SK-N-SH treated with all-trans-retinoic acid at 6 μM for 48 hours (cell line): ENCODE results near the gene NDUFB10.

ENCODE experiments used
- ATAC-seq: fragments of 200-7000 bp; cut with Tn5 transposase; 3 replicates; pipeline ENCODE4 v1.9.1; 2020; ENCODE audit warnings: mild to moderate bottlenecking, moderate library complexity
- ARNTL ChIP-seq: fragments of 450-650 bp; formaldehyde crosslinking; IDR thresholded peaks from 2 replicates; pipeline ENCODE4 v1.5.0; 2020; ENCODE audit warnings: low read depth, mild to moderate bottlenecking, moderate library complexity, borderline replicate concordance
- BACH2 ChIP-seq: fragments of 250-450 bp; sonication (Bioruptor Pico); IDR thresholded peaks from 2 replicates; pipeline ENCODE4 v1.9.0; 2021; ENCODE audit warnings: mild to moderate bottlenecking, borderline replicate concordance
- CSDC2 ChIP-seq: fragments of 250-450 bp; sonication (Bioruptor Pico); IDR thresholded peaks from 2 replicates; pipeline ENCODE4 v1.5.0; 2020; ENCODE audit warnings: mild to moderate bottlenecking, moderate library complexity
- ESRRG ChIP-seq: fragments of 250-450 bp; sonication (Bioruptor Pico); IDR thresholded peaks from 2 replicates; pipeline ENCODE4 v1.6.1; 2021; ENCODE audit warnings: mild to moderate bottlenecking
- GLIS3 ChIP-seq: fragments of 250-450 bp; sonication (Bioruptor Pico); IDR thresholded peaks from 2 replicates; pipeline ENCODE4 v1.5.0; 2020; ENCODE audit warnings: mild to moderate bottlenecking, moderate library complexity
- ISL1 ChIP-seq: fragments of 250-450 bp; sonication (Bioruptor Pico); IDR thresholded peaks from 2 replicates; pipeline ENCODE4 v2.1.2; 2022; ENCODE audit warnings: mild to moderate bottlenecking, moderate library complexity
- OSR1 ChIP-seq: fragments of 250-450 bp; sonication (Bioruptor Pico); IDR thresholded peaks from 2 replicates; pipeline ENCODE4 v1.8.0; 2022; ENCODE audit warnings: moderate library complexity, mild to moderate bottlenecking, inconsistent platforms
- RARB ChIP-seq: fragments of 250-450 bp; sonication (Bioruptor Pico); IDR thresholded peaks from 2 replicates; pipeline ENCODE4 v1.8.0; 2021; ENCODE audit warnings: mild to moderate bottlenecking, moderate library complexity
- SNAI2 ChIP-seq: fragments of 250-450 bp; sonication (Bioruptor Pico); IDR thresholded peaks from 2 replicates; pipeline ENCODE4 v1.5.0; 2020; ENCODE audit warnings: mild to moderate bottlenecking, moderate library complexity
- TCF4 ChIP-seq: fragments of 250-450 bp; sonication (Bioruptor Pico); IDR thresholded peaks from 2 replicates; pipeline ENCODE4 v1.8.0; 2021; ENCODE audit warnings: mild to moderate bottlenecking, moderate library complexity, borderline replicate concordance
- TOX ChIP-seq: fragments of 250-450 bp; sonication (Bioruptor Pico); IDR thresholded peaks from 2 replicates; pipeline ENCODE4 v1.8.0; 2021; ENCODE audit warnings: mild to moderate bottlenecking, moderate library complexity, borderline replicate concordance
- ZC3H10 ChIP-seq: fragments of 250-450 bp; sonication (Bioruptor Pico); IDR thresholded peaks from 2 replicates; pipeline ENCODE4 v1.5.1; 2021; ENCODE audit warnings: mild to moderate bottlenecking, moderate library complexity
- ZFP3 ChIP-seq: fragments of 250-450 bp; sonication (Bioruptor Pico); IDR thresholded peaks from 2 replicates; pipeline ENCODE4 v1.5.0; 2020; ENCODE audit warnings: mild to moderate bottlenecking, moderate library complexity
- ZFP30 ChIP-seq: fragments of 450-650 bp; formaldehyde crosslinking; IDR thresholded peaks from 2 replicates; pipeline ENCODE4 v1.5.0; 2022; ENCODE audit warnings: mild to moderate bottlenecking, moderate library complexity
- ZNF565 ChIP-seq: fragments of 450-650 bp; formaldehyde crosslinking; conservative IDR thresholded peaks from 2 replicates; pipeline ENCODE4 v1.5.0; 2020; ENCODE audit warnings: low read depth, mild to moderate bottlenecking, moderate library complexity
- ZNF70 ChIP-seq: fragments of 450-650 bp; formaldehyde crosslinking; IDR thresholded peaks from 2 replicates; pipeline ENCODE4 v1.5.0; 2020; ENCODE audit warnings: mild to moderate bottlenecking, moderate library complexity
- ZNF8 ChIP-seq: fragments of 450-650 bp; formaldehyde crosslinking; IDR thresholded peaks from 2 replicates; pipeline ENCODE4 v1.5.0; 2020; ENCODE audit warnings: mild to moderate bottlenecking, moderate library complexity
- TF ChIP-seq, protein P1 (sequence below): fragments of 250-450 bp; sonication (Bioruptor Pico); IDR thresholded peaks from 2 replicates; pipeline ENCODE4 v1.5.0; 2020; ENCODE audit warnings: mild to moderate bottlenecking, moderate library complexity
- TF ChIP-seq, protein P2 (sequence below): fragments of 250-450 bp; sonication (Bioruptor Pico); IDR thresholded peaks from 2 replicates; pipeline ENCODE4 v1.8.0; 2021; ENCODE audit warnings: low read depth, mild to moderate bottlenecking, moderate library complexity, borderline replicate concordance
- TF ChIP-seq, protein P3 (sequence below): fragments of 250-450 bp; sonication (Bioruptor Pico); IDR thresholded peaks from 2 replicates; pipeline ENCODE4 v1.8.0; 2020; ENCODE audit warnings: mild to moderate bottlenecking, moderate library complexity, borderline replicate concordance
- TF ChIP-seq, protein P4 (sequence below): fragments of 250-450 bp; sonication (Bioruptor Pico); IDR thresholded peaks from 2 replicates; pipeline ENCODE4 v1.5.1; 2021; ENCODE audit warnings: mild to moderate bottlenecking, moderate library complexity

Gene NDUFB10

DNA sequence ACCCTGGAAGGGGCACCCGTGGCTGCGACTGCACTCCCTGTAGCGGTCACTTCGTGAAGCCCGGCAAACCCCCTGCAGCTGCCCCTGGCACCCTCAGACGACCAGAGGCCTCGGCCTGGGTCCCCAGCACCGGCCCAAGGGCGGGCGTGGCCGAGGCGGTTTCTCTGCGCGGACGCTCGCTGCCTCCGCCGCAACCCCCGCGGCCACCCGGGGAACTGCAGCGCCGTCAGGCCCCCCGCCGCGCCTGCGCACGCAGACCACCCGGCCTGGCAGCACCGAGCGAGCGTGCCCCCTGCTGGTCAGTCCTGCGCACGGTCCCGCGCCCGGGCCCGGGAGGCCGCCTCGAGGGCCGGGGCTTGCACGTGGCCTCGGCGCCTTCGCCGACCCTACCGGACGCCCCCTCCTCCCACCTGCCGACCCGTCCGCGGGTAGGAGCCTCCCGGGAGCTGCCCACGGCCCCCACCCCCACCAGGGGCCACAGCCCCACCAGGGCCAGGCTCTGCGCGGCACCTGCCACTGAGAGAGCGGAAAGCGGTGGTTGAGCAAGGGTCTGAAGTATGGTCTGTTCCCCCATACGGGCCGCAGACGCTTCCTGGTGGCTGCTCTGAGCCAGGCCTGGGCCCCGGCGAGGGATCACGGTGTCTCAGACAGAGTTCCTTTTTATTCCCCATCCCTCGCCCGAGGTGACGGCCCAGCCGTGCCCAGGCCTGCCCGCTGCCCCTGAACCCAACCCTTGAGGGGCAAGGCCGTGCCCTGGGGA, 29.6 kb upstream of the NDUFB10 start:
- TF ChIP-seq ZNF70 (CRISPR knock-in tag): no peak
- TF ChIP-seq ZFP3 (CRISPR knock-in tag): no peak
- TF ChIP-seq, protein P1, sequence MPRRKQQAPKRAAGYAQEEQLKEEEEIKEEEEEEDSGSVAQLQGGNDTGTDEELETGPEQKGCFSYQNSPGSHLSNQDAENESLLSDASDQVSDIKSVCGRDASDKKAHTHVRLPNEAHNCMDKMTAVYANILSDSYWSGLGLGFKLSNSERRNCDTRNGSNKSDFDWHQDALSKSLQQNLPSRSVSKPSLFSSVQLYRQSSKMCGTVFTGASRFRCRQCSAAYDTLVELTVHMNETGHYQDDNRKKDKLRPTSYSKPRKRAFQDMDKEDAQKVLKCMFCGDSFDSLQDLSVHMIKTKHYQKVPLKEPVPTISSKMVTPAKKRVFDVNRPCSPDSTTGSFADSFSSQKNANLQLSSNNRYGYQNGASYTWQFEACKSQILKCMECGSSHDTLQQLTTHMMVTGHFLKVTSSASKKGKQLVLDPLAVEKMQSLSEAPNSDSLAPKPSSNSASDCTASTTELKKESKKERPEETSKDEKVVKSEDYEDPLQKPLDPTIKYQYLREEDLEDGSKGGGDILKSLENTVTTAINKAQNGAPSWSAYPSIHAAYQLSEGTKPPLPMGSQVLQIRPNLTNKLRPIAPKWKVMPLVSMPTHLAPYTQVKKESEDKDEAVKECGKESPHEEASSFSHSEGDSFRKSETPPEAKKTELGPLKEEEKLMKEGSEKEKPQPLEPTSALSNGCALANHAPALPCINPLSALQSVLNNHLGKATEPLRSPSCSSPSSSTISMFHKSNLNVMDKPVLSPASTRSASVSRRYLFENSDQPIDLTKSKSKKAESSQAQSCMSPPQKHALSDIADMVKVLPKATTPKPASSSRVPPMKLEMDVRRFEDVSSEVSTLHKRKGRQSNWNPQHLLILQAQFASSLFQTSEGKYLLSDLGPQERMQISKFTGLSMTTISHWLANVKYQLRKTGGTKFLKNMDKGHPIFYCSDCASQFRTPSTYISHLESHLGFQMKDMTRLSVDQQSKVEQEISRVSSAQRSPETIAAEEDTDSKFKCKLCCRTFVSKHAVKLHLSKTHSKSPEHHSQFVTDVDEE (CRISPR knock-in tag): no peak
- no peak for TF ChIP-seq TCF4 (CRISPR knock-in tag)
- TF ChIP-seq ESRRG (CRISPR knock-in tag): no peak
- no peak for TF ChIP-seq ZC3H10 (CRISPR knock-in tag)
- TF ChIP-seq RARB (CRISPR knock-in tag): no peak
- TF ChIP-seq ZNF565 (CRISPR knock-in tag): no peak
- TF ChIP-seq CSDC2 (CRISPR knock-in tag): no peak
- TF ChIP-seq, protein P2, sequence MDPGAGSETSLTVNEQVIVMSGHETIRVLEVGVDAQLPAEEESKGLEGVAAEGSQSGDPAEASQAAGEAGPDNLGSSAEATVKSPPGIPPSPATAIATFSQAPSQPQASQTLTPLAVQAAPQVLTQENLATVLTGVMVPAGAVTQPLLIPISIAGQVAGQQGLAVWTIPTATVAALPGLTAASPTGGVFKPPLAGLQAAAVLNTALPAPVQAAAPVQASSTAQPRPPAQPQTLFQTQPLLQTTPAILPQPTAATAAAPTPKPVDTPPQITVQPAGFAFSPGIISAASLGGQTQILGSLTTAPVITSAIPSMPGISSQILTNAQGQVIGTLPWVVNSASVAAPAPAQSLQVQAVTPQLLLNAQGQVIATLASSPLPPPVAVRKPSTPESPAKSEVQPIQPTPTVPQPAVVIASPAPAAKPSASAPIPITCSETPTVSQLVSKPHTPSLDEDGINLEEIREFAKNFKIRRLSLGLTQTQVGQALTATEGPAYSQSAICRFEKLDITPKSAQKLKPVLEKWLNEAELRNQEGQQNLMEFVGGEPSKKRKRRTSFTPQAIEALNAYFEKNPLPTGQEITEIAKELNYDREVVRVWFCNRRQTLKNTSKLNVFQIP: no peak
- no peak for TF ChIP-seq OSR1 (CRISPR knock-in tag)
- no peak for TF ChIP-seq ISL1
- no peak for TF ChIP-seq ZFP30 (CRISPR knock-in tag)
- no peak for TF ChIP-seq ZNF8 (CRISPR knock-in tag)
- TF ChIP-seq, protein P3, sequence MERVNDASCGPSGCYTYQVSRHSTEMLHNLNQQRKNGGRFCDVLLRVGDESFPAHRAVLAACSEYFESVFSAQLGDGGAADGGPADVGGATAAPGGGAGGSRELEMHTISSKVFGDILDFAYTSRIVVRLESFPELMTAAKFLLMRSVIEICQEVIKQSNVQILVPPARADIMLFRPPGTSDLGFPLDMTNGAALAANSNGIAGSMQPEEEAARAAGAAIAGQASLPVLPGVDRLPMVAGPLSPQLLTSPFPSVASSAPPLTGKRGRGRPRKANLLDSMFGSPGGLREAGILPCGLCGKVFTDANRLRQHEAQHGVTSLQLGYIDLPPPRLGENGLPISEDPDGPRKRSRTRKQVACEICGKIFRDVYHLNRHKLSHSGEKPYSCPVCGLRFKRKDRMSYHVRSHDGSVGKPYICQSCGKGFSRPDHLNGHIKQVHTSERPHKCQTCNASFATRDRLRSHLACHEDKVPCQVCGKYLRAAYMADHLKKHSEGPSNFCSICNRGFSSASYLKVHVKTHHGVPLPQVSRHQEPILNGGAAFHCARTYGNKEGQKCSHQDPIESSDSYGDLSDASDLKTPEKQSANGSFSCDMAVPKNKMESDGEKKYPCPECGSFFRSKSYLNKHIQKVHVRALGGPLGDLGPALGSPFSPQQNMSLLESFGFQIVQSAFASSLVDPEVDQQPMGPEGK (CRISPR knock-in tag): no peak
- TF ChIP-seq TOX (CRISPR knock-in tag): no peak
- TF ChIP-seq BACH2 (CRISPR knock-in tag): no peak
- no peak for TF ChIP-seq SNAI2 (CRISPR knock-in tag)
- peak; percentile 92 for ATAC-seq

DNA sequence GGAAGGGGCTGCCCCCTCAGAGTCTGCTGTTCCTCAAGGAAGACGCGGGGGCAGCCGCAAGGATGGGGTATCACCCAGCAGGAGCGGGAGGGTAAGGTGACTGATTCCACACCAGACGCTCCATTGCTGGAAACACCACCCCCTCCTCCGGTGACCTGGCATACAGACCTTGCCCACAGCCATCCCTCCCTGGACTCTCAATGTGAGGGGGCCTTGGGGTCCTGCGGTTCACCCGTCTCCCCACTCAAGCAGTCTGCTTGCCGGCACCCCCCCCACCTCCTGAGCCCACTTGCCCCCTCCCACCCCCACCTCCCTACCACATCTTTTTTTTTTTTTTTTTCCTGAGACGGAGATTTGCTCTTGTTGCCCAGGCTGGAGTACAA, 29.0 kb upstream of the NDUFB10 start:
- no peak for TF ChIP-seq GLIS3 (CRISPR knock-in tag)
- TF ChIP-seq ZFP30 (CRISPR knock-in tag): no peak
- no peak for TF ChIP-seq ZNF70 (CRISPR knock-in tag)
- TF ChIP-seq, all 23 proteins: peak for 0
- ATAC-seq: no peak

DNA sequence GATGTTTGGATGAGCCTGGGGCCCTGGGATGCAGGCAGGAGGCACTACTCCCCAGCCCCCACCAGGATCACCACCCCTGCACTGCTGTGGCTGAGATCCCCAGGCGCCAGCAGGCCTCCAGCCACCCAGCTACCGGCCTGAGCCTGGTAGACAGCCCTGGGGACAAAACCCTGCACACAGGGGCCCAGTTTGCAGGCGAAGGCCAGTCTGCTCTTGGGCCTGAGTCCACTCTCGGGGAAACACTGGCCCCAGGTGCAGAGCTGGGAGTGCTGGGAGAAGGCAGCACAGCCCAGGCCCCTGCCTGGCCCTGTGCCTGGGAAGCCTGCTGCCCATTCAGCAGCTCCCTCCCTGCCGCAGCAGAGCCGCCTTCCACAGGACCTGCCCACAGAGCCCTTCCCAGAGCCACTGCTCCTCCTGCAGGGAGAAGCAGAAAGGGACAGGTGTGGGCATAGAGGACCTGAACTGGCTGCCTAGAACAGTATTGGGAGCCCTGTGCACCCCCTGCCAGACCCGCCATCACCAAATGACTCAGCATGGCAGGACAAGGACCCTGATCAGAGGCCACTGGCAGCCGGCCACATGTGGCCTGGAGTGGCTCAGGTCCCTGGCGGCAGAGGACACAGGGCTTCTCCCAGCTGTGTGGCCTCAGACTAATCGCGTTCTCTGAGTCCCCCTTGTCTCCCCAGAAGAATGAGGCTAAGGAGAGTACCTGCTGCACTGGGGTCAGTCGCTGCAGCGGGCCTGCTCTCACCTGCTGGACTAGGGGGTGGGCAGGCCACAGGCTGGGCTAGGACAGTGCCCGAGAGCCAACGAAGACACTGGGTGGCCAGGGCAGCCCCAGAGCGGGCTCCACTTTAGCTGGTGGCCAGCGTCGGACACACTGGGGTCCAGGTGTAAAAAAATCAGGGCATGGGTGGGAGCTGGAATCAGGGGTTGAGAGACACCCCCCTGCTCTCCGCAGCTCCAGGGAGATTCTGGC, 27.0 kb upstream of the NDUFB10 start:
- ATAC-seq: peak; percentile 53
- TF ChIP-seq BACH2 (CRISPR knock-in tag) (no peak), GLIS3 (CRISPR knock-in tag) (no peak), OSR1 (CRISPR knock-in tag) (no peak), ZFP3 (CRISPR knock-in tag) (no peak), RARB (CRISPR knock-in tag) (no peak), ESRRG (CRISPR knock-in tag) (no peak), ISL1 (no peak), ARNTL (CRISPR knock-in tag) (no peak), ZFP30 (CRISPR knock-in tag) (no peak), TOX (CRISPR knock-in tag) (no peak), CSDC2 (CRISPR knock-in tag) (no peak)
- TF ChIP-seq, protein P1 (CRISPR knock-in tag): no peak
- TF ChIP-seq, protein P3 (CRISPR knock-in tag): no peak
- TF ChIP-seq, protein P4, sequence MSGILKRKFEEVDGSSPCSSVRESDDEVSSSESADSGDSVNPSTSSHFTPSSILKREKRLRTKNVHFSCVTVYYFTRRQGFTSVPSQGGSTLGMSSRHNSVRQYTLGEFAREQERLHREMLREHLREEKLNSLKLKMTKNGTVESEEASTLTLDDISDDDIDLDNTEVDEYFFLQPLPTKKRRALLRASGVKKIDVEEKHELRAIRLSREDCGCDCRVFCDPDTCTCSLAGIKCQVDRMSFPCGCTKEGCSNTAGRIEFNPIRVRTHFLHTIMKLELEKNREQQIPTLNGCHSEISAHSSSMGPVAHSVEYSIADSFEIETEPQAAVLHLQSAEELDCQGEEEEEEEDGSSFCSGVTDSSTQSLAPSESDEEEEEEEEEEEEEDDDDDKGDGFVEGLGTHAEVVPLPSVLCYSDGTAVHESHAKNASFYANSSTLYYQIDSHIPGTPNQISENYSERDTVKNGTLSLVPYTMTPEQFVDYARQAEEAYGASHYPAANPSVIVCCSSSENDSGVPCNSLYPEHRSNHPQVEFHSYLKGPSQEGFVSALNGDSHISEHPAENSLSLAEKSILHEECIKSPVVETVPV (CRISPR knock-in tag): no peak
